ENCODE measurements around the gene RAB33A. TPM values are rescaled to one million over a fixed set of nuclear protein-coding genes. Genes with fewer than 3 reads are reported as not detected.

The RAB33A gene
- total and polyA plus RNA-seq, 9 of the 15 experiments (the other 6 are each of a cell fraction or from before 2014, with no cell fraction given), result 0.04 to 0.20 (median 0.06) TPM; not detected in 4

GRCh38 chrX:130174045-130174704, 2.4 kb downstream of the RAB33A start (continued):
- TF ChIP-seq ZNF121 (CRISPR knock-in tag; conservative IDR thresholded peaks at IDR 0.05), result no peak
- TF ChIP-seq MYC (IDR thresholded peaks at IDR 0.05; ENCODE audit: low read depth, low read length), result peak; percentile 53; the same call in 1 of the 2 replicates
- peak; percentile 33; the same call in 1 of the 2 replicates for TF ChIP-seq MYC (CRISPR knock-in tag; IDR thresholded peaks at IDR 0.05; ENCODE audit: borderline replicate concordance, low read depth)
- no peak for TF ChIP-seq KAT8 (IDR thresholded peaks at IDR 0.05; ENCODE audit: low read depth)
- TF ChIP-seq FOSL1 (tag; conservative IDR thresholded peaks at IDR 0.05), result peak; percentile 72
- TF ChIP-seq SMAD3 (CRISPR knock-in tag; conservative IDR thresholded peaks at IDR 0.05), result peak; percentile 59; the same call in 1 of the 2 replicates
- TF ChIP-seq ZNF584 (CRISPR knock-in tag; IDR thresholded peaks at IDR 0.05; ENCODE audit: low read depth), result peak; percentile 80; the same call in 1 of the 2 replicates
- TF ChIP-seq ZBTB17 (CRISPR knock-in tag; IDR thresholded peaks at IDR 0.05), result peak; percentile 56; the same call in 1 of the 2 replicates
- no peak for TF ChIP-seq ZNF398 (CRISPR knock-in tag; IDR thresholded peaks at IDR 0.05)
- TF ChIP-seq NCOR1 (IDR thresholded peaks at IDR 0.05), result no peak

Measured in K562 (cell line).